ENCODE data around the gene CAMTA1.

Gene CAMTA1

DNA sequence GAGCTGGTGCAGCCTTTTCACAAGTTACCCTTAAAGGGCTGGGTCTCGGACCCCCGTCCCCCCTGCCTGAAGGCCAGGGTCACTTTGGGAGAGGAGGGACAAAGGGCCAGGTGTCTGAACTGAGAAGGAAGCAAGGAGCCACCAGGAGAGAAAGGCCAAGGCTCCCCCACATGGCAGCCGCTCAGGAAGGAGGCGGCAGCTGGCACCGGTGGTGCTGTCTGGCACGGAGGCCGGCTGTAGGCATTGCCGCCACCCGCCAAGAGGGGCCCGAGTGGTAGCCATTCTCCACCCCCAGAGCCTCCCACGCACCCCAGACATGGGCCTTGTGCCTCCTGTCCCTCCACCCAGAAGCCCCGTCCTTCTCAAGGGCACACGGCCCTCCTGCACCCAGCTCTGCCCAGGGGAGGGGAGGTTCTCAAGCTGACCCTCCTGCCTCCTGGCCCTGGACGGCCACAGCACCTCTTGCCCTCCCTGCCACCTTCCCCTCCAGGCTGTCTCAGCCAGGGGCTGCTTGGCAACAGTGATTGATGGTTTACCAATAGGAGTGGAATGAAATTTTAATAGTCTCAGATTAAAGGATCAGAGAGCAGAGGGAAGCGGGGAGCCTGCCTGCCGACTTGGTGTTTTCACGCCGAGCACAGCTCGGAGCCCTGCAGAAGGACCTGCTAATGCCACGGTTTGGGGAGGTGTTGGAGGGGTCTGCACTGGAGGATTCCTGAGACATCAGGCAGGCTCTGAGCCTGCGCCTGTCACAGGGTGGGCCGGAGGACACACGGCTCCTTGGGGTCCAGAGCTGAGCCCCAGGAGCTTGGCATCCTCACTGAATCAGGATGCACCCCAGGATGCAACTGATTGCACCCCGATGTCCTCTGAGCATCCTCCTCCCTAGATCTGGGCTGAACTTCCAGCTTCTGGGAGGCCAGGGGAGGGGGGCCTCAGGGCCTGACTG is 773.9 kb downstream of the CAMTA1 start:
- no peak for DNase-seq (ENCODE audit: low read depth)

DNA sequence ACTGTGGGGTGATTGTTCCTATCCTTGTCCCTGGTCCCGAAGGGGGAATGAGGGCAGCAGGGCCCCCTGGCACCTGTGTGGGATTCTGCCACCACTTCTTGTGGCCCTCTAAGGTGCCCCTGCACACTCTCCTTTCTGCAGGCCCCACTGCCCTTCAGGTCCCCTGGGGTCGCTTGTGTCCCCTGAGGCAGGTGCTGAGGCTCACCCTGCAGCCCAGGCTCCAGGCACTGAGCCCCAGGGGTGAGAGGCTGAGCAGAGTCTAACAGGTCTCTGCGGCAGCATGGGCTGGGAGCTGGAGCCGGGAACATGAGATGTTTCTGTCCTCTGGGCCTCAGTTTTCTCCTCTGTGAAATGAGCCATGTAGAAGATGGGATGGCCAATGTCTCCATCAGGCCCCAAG is 774.9 kb downstream of the CAMTA1 start:
- no peak for DNase-seq (ENCODE audit: low read depth)

DNA sequence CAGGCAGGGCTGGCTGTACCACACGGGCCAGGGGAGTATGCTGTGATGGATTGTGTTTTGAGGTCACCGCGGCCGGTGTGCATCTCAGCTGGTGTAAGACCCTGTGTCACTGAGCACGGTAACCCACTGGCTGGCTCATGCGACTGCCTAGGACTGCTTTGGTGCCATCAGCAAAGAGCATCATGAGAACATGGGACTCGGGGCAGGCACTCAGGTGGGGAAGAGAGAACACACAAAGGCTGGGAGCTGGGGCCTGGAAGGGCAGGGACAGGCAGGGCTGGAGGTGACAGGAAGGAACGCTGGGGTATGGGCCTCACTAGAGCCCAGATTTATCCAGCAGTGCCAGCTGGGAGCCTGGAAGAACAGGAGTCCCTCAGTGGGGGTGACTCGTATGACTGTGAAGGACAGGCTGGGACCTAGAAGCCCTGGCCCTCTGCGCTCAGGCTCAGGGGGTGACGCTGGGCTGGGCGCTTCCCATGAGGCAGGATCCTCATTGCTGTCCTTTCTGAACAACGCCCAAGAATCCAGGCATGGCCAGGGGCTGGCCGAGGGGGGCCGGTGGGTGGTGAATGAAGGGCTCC is 775.4 kb downstream of the CAMTA1 start:
- no peak for DNase-seq (ENCODE audit: low read depth)

DNA sequence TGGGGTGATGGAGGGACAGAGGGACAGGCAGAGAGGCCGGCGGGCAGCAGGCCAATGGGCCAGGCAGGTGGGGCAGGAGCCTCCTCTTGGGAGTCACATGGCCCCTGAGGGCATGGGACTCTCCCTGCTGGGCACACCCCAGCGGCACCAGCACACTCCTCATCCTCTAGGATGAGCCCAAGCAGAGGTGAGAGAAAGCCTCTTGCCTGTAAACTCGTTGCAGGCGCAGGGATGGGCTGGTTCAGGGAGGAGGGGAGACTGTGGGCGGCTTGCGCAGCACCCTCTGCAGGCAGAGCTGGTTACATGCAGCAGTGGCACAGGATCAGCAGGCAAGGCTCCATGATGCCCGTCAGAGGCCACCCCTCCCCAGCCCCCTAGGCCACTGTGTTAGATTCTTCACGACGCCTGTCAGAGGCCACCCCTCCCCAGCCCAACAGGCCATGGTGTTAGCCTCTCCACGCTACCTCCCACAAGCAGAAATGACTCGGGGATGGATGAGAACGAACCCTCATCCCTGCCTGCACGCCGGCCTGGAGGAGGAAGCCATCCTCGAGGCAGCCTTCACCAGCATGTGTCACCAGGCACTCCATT is 776.2 kb downstream of the CAMTA1 start:
- no peak for DNase-seq (ENCODE audit: low read depth)

DNA sequence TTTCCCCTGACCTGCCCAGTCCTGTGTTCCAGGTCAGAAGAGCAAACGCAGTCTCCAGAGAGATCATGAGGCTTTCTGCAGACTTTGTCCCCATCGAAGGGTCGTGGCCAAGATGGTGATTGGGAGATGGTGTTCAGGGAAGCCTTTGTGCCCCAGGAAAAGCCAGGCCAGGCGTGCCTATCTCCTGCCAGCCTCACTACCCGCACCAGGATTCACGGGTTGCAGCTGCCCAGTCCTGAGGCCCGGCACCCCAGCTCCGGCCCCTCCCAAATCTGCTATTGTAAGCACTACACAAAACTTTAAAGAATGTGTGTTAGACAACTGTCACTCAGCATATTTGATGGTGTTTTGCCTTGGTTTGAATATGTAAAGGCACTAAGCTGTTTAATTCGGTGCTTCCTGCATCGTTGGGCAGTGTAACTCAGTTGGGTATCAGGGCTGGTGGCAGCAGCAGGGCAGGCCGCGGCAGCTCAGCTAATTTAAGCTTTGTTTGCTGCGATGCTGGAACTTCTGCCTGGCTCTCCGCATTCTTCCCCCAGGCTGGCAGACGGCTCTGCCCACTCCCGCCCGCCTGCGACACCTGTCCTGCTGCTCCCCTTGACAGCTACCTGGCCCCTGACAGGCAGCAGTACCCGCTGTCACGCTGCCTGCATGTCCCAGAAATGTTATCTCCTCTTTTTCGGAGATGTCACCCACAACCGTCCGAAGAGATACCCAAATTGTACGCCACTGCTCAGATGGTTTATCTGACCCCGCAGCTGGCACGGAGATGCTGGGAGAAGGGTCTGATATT is 776.9 kb downstream of the CAMTA1 start:
- no peak for DNase-seq (ENCODE audit: low read depth)

DNA sequence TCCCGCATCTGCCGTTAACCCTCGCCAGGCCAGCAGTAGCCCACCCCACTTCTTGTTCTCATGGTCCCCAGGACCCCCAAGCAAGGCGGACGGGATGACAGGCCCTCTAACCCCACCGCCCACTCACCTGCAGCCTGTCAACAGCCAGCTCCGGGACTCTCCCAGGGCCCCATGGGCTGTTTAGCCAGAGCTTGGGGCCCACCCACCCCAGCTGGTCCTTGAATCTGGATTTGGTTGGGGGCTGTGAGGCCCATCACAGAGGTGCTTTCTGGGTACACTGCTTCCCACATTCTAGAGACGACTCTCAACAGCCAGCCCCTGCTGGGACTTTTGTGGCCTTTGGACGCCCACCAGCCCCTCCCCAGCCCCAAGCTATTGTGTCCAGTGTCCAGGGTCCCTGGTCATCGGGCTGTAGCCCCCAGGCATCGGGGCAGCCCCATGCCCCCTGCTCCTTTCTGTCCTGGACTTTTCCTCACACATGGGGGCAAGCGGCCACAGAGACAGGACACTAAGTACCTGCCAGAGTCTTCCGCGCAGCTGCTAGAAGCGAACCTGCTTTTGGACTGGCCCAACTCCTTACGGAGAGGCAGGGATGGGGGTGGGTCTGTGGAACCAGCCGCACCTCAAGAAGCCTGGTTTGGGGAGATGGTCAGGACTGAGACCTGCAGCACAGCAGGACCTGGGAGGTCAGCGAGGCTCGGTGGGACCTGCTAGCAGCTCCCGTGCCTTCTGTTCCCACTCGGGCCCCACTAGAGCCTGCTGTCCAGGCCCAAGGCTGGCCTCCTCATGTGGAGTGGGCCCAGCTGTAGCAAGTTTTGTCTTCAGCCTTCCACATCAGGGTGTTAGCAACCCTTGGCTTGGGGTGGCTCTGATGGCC is 777.7 kb downstream of the CAMTA1 start:
- no peak for DNase-seq (ENCODE audit: low read depth)

DNA sequence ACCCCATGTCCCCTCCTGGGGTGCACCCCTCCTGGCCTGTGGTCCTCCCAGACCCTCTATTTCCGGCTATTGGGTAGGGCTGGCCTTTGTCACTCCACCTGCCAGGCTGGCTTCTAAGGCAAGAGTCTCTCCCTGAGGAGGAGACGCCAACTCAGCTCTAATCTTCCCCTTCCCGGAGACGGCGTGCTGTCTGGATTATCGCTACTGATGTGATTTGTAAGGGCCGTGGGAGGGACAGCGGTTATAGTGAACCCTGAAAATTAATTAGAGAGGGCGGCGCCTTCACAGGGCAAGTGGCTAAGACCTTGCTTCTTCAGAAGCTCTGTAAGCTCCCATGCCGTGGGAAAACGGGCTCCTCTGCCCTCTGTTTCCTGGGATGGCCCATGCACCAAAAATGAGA is 778.9 kb downstream of the CAMTA1 start:
- DNase-seq (ENCODE audit: low read depth): no peak

DNA sequence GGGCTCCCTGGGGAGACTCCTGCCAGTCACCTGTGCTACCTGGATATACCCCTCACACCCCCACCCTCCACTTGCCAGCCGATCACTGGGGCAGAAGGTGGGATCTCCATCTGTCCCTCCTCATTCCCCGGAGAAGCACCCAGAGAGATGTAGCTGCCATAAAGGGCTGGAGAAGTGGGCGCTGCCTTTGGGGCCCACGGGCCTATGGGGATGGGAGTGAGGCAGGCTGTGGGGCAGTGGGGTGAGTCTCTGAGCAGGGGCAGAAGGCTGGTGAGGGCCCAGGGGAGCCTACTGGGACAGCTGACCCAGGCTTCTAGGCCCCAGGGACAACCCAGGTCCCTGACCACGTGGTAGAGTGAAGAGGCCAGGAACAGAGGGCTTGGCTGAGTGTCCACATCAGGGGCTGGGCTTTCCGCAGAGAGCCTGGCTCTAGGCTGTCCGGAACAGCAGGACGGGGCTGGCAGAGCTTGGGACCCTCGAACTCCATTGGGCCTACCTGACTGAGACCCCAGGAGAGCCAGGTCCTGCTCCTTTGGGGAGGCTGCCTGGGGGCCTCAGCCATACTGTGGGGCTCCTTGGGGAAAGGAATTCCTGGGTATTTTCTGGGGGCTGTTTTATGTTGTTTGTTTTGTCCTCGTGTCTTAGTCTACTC is 780.0 kb downstream of the CAMTA1 start:
- no peak for DNase-seq (ENCODE audit: low read depth)

DNA sequence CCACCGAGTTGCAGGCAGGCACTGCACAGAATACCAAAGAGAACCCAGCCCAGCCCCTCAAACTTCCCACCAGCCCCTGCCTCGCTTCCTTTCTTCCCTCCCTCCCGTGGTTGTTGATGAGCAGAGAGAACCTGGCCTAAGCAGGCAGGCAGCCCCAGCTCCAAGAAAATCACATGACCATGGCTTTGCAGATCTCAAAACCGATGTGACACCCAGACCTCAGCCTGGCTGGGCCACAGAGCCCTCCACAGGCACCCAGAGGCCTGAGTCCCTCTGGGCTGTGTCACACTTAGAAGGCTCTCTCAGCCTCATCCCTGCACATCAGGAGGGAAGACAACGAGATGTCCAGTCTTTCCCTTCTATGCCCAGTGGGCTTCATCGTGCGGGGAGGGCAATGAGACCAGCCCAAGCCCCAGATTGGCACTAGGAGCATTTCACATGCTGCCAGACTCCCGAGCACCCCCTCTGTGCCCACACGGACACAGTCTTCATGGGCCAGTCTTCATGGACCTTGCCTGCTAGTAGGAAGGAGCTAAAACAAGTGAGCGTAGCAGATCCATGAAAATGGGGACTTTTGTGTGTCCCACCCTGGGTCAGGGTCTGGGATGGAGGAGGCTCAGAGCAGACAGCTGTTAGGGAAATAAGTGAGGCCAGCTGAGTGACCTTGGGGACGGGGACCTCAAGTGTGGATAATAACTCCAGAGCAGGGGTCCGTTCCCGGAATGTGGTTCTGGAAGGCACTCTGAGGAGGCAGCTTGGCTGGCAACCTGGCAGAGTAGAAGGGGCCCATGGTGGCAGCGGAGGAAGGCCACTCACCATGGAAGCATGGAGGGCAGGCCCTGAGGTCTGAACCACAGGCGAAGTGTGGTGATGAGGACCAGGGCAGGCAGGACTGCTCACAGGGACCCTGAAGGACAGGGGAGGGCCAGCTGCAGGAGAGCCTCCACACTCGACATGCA is 781.4 kb downstream of the CAMTA1 start:
- no peak for DNase-seq (ENCODE audit: low read depth)

DNA sequence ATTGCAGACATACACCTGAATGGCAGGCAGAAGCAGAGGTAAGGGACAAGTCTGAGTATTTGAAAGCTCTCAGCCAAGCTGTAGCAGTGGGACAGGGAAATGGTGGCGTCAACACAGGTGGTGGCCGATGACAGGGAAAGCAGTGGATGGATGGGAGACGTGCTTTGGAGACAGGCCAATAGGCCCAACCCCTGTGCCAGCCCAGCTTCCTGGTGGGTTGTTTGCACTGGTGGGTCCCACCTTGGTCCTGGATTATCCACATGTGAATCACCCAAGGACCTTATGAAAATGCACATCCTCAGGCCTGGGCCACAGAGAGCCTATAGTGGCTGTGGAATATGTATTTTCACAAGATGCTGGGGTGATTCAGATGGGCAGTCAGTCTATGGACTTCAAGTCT is 782.1 kb downstream of the CAMTA1 start:
- DNase-seq (ENCODE audit: low read depth): no peak

DNA sequence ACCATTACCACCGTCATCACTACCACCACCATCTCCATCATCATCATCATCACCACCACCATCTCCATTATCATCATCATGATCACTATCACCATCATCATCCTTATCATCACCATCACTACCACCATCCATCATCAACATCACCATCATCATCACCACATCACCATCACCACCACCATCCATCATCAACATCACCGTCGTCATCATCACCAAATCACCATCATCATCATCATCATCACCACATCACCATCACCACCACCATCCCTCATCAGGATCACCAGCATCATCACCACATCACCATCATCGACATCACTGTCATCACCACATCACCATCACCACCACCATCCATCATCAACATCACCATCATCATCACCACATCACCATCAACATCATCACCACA is 782.8 kb downstream of the CAMTA1 start:
- no peak for DNase-seq (ENCODE audit: low read depth)

DNA sequence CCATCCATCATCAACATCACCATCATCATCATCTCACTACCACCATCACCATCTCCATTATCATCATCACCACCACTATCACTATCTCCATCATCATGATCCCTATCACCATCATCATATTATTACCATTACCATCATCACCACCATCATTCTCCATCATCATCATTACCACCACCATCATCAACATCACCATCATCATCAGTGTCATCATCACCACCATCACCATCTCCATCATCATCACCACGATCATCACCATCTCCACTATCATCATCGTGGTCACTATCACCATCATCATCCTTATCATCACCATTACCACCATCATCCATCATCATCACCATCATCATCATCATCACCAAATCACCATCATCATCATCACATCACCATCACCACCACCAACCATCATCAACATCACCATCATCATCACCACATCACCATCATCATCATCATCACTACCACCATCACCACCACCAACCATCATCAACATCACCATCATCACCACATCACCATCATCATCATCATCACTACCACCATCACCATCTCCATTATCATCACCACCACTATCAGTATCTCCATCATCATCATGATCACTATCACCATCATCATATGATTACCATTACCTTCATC is 783.8 kb downstream of the CAMTA1 start:
- no peak for DNase-seq (ENCODE audit: low read depth)

DNA sequence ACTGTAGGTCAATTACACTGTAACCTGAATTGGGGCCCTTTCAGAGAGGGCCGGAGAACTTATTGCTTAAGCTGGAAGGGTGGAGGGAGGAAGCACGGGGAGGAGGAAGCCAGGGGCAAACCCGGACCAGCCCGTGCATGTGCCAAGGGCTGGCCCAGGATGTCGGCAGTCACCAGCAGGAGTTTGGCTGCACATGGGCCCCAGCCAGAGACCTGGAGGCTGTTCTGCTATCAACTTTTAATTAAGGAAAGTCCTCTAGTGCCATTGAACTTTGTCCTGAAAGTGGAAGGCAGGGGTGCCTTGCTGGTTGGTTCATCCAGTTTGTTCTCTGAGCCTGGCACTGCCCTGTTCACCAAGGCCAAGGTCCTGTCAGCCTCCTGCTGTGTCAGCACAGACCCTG is 785.1 kb downstream of the CAMTA1 start:
- DNase-seq (ENCODE audit: low read depth): no peak

DNA sequence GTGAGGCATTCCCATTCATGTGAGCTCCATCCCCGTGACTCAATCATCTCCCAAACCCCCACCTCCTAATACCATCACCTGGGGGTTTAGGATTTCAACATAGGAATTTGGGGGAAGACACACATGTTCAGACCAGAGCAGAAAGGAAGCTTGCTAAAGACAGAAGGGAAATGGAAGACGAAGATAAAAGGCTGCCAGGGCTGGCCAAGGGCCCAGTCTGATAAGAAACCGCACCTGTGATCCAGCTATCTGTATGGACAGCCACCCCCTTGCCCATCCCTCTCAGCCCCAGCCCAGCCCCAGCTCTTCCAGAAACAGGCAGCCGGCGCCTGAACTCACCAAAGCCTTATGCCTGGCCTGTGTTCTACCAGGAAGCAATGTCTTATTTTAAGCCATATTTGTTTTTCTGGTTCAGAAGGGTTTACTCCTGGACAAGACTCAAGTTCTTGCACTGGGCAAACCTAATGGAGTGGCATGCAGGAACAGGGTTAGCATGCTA is 787.4 kb downstream of the CAMTA1 start:
- no peak for DNase-seq (ENCODE audit: low read depth)

DNA sequence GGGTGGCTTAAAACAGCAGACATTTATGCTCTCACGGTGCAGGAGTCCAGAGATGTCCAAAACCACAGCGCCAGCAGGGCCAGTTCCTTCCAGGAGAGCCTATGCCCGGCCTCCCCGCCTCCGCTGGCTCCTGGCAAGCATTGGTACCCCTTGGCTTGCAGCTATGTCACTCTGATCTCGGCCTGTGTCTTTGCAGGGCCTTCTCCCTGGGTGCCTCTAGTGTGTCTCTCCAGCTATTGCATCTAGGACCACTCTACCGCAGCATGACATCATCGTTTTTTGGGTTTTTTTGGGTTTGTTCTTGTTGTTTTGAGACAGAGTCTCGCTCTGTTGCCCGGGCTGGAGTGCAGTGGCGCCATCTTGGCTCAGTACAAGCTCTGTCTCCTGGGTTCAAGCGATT is 788.2 kb downstream of the CAMTA1 start:
- no peak for DNase-seq (ENCODE audit: low read depth)

DNA sequence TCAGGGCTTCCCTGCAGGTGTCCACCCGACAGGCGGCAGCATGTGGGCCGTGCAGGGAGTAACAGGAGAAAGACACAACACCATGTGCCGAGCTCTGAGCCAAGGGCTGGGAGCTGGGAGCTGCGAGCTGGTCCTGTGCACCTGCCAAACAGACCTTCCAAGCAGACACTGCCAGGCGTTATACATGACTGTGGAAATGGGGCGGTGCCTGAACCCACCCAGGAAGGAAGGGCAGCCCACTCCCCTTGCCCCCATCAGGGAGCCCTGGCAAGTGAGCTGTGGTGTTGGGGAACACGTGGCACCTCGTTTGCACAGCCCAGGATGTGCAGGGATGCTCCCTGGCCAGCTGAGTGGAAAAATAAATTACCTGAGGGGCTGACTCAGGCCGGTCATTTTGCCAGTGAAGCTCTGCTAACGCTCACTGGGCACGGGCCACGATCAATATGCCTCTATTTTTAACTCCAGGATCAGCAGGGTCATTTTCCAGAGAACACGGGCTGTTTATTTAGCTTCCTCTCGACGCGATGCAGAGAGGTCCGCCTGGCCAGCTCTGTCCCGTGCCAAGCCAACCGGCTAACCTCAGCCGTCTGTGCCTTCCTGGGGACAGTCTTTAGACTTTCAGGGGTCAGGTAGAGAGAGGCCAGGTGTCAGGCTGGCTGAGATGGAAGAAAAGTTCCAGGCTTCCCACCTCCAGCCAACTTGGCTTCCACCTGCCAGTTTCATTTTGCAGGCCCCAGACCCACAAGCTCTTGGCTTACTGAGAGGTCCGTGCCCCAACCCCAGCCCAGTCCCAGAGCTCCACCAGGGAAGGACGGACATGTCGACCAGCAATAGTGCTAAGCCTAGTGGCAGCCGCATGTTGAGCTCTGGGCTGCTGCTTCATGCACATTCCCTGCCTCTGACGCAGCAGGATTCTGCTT is 789.1 kb downstream of the CAMTA1 start:
- DNase-seq (ENCODE audit: low read depth): no peak

DNA sequence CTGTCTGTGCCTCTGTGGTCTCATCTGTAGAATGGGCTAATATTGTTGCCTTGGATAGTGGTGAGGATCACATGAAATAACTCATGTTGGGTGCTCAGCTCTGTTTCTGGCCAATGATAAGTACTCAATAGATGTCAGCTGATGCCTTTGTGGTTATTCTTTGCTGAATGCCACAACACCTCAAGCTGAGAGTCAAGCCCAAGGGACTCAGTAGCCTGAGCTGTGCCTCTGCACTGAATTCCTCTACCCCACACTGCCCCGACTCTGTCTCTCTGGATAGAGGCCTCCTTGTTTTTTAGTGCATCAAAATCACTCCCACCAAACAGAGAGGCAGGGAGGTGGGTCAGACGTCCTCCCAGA is 789.8 kb downstream of the CAMTA1 start:
- no peak for DNase-seq (ENCODE audit: low read depth)
